GM15510 (cell line): ENCODE results near the gene DHRS12.

ENCODE experiments used
- POLR2A ChIP-seq: IDR thresholded peaks from 3 replicates; pipeline ENCODE4 v1.6.1; 2011; ENCODE audit warnings: borderline replicate concordance; ENCODE audit not compliant: insufficient read length; ENCODE audit errors: extremely low read depth

Gene DHRS12

GRCh38 chr13:51834581-51835171 is 30.7 kb upstream of the DHRS12 start:
- TF ChIP-seq POLR2A = no peak

GRCh38 chr13:51833980-51834379 is 30.0 kb upstream of the DHRS12 start:
- TF ChIP-seq POLR2A = no peak

- TF ChIP-seq POLR2A = no peak
Measured at GRCh38 chr13:51832471-51833152, 28.6 kb upstream of the DHRS12 start.

GRCh38 chr13:51831519-51831918 is 27.6 kb upstream of the DHRS12 start:
- TF ChIP-seq POLR2A = no peak

GRCh38 chr13:51829568-51829899 is 25.6 kb upstream of the DHRS12 start:
- TF ChIP-seq POLR2A = no peak

- TF ChIP-seq POLR2A = no peak
Measured at GRCh38 chr13:51828730-51829567, 25.0 kb upstream of the DHRS12 start.

- no peak for TF ChIP-seq POLR2A
Measured at GRCh38 chr13:51827254-51827653, 23.3 kb upstream of the DHRS12 start.

GRCh38 chr13:51826606-51827005 is 22.6 kb upstream of the DHRS12 start:
- no peak for TF ChIP-seq POLR2A

- no peak for TF ChIP-seq POLR2A
Measured at GRCh38 chr13:51825681-51826254, 21.8 kb upstream of the DHRS12 start.

- no peak for TF ChIP-seq POLR2A
Measured at GRCh38 chr13:51825165-51825592, 21.2 kb upstream of the DHRS12 start.

GRCh38 chr13:51823863-51824262 is 19.9 kb upstream of the DHRS12 start:
- no peak for TF ChIP-seq POLR2A

GRCh38 chr13:51823359-51823758 is 19.4 kb upstream of the DHRS12 start:
- no peak for TF ChIP-seq POLR2A

- no peak for TF ChIP-seq POLR2A
Measured at GRCh38 chr13:51822106-51822815, 18.3 kb upstream of the DHRS12 start.

GRCh38 chr13:51821606-51822005 is 17.6 kb upstream of the DHRS12 start:
- TF ChIP-seq POLR2A = no peak
